Middle frontal gyrus (tissue), 1 donor: ENCODE measurements around the gene NTSR1.
"Not testable (repeated sequence)": the region's sequence is repeated elsewhere in the genome, so short reads cannot be mapped to it uniquely, and the experiment has no call there.

ENCODE experiments used
- DNase-seq: peaks from one replicate; pipeline ENCODE4 v3.0.0-alpha.2; 2015; ENCODE audit warnings: low spot score; ENCODE audit errors: extremely low spot score

The NTSR1 gene

GRCh38 chr20:62674370-62674769 is 34.3 kb upstream of the NTSR1 start:
- no peak for DNase-seq

GRCh38 chr20:62675156-62675876 is 33.3 kb upstream of the NTSR1 start:
- DNase-seq = no peak

- no peak for DNase-seq
Measured at GRCh38 chr20:62675877-62676260, 32.8 kb upstream of the NTSR1 start.

- DNase-seq = no peak
Measured at GRCh38 chr20:62676976-62677375, 31.7 kb upstream of the NTSR1 start.

GRCh38 chr20:62677678-62678077 is 31.0 kb upstream of the NTSR1 start:
- DNase-seq = no peak

- DNase-seq = no peak
Measured at GRCh38 chr20:62678553-62678952, 30.1 kb upstream of the NTSR1 start.

- DNase-seq = no peak
Measured at GRCh38 chr20:62679978-62680589, 28.6 kb upstream of the NTSR1 start.

- DNase-seq = no peak
Measured at GRCh38 chr20:62682912-62683517, 25.6 kb upstream of the NTSR1 start.

GRCh38 chr20:62683660-62684322 is 24.8 kb upstream of the NTSR1 start:
- not testable (repeated sequence) for DNase-seq

- no peak for DNase-seq
Measured at GRCh38 chr20:62684981-62685380, 23.7 kb upstream of the NTSR1 start.

- DNase-seq = no peak
Measured at GRCh38 chr20:62685781-62686555, 22.7 kb upstream of the NTSR1 start.

GRCh38 chr20:62686869-62687830 is 21.5 kb upstream of the NTSR1 start:
- DNase-seq = no peak

GRCh38 chr20:62688083-62688482 is 20.6 kb upstream of the NTSR1 start:
- no peak for DNase-seq

GRCh38 chr20:62688855-62689460 is 19.7 kb upstream of the NTSR1 start:
- no peak for DNase-seq

- DNase-seq = no peak
Measured at GRCh38 chr20:62689861-62690260, 18.8 kb upstream of the NTSR1 start.

- no peak for DNase-seq
Measured at GRCh38 chr20:62690261-62690820, 18.3 kb upstream of the NTSR1 start.

- DNase-seq = no peak
Measured at GRCh38 chr20:62691487-62691886, 17.1 kb upstream of the NTSR1 start.

GRCh38 chr20:62692176-62692575 is 16.5 kb upstream of the NTSR1 start:
- DNase-seq = no peak

GRCh38 chr20:62692801-62693523 is 15.7 kb upstream of the NTSR1 start:
- no peak for DNase-seq
